ENCODE results near the gene CELF1. TPM values are rescaled to one million over a fixed set of nuclear protein-coding genes. Genes with fewer than 3 reads are reported as not detected.

The CELF1 gene
- total and polyA plus RNA-seq, 2 experiments from 2014 or later: 124 to 233 TPM

- TF ChIP-seq, protein P1, sequence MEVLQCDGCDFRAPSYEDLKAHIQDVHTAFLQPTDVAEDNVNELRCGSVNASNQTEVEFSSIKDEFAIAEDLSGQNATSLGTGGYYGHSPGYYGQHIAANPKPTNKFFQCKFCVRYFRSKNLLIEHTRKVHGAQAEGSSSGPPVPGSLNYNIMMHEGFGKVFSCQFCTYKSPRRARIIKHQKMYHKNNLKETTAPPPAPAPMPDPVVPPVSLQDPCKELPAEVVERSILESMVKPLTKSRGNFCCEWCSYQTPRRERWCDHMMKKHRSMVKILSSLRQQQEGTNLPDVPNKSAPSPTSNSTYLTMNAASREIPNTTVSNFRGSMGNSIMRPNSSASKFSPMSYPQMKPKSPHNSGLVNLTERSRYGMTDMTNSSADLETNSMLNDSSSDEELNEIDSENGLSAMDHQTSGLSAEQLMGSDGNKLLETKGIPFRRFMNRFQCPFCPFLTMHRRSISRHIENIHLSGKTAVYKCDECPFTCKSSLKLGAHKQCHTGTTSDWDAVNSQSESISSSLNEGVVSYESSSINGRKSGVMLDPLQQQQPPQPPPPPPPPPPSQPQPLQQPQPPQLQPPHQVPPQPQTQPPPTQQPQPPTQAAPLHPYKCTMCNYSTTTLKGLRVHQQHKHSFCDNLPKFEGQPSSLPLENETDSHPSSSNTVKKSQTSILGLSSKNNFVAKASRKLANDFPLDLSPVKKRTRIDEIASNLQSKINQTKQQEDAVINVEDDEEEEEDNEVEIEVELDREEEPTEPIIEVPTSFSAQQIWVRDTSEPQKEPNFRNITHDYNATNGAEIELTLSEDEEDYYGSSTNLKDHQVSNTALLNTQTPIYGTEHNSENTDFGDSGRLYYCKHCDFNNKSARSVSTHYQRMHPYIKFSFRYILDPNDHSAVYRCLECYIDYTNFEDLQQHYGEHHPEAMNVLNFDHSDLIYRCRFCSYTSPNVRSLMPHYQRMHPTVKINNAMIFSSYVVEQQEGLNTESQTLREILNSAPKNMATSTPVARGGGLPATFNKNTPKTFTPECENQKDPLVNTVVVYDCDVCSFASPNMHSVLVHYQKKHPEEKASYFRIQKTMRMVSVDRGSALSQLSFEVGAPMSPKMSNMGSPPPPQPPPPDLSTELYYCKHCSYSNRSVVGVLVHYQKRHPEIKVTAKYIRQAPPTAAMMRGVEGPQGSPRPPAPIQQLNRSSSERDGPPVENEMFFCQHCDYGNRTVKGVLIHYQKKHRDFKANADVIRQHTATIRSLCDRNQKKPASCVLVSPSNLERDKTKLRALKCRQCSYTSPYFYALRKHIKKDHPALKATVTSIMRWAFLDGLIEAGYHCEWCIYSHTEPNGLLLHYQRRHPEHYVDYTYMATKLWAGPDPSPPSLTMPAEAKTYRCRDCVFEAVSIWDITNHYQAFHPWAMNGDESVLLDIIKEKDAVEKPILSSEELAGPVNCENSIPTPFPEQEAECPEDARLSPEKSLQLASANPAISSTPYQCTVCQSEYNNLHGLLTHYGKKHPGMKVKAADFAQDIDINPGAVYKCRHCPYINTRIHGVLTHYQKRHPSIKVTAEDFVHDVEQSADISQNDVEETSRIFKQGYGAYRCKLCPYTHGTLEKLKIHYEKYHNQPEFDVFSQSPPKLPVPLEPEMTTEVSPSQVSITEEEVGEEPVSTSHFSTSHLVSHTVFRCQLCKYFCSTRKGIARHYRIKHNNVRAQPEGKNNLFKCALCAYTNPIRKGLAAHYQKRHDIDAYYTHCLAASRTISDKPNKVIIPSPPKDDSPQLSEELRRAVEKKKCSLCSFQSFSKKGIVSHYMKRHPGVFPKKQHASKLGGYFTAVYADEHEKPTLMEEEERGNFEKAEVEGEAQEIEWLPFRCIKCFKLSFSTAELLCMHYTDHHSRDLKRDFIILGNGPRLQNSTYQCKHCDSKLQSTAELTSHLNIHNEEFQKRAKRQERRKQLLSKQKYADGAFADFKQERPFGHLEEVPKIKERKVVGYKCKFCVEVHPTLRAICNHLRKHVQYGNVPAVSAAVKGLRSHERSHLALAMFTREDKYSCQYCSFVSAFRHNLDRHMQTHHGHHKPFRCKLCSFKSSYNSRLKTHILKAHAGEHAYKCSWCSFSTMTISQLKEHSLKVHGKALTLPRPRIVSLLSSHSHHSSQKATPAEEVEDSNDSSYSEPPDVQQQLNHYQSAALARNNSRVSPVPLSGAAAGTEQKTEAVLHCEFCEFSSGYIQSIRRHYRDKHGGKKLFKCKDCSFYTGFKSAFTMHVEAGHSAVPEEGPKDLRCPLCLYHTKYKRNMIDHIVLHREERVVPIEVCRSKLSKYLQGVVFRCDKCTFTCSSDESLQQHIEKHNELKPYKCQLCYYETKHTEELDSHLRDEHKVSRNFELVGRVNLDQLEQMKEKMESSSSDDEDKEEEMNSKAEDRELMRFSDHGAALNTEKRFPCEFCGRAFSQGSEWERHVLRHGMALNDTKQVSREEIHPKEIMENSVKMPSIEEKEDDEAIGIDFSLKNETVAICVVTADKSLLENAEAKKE (CRISPR knock-in tag; IDR thresholded peaks at IDR 0.05): no peak
- TF ChIP-seq NANOG (IDR thresholded peaks at IDR 0.05; ENCODE audit: borderline replicate concordance): no peak
Observed at GRCh38 chr11:47478651-47479329, 74.1 kb downstream of the CELF1 start (continued).

- Mint-ChIP-seq H3K4me3 (no peak overlapping the region), H3K27me3 (ENCODE audit: insufficient read depth, low read depth, poor library complexity) (peaks cover 2% of the 10 kb centered on the region), H3K9me3 (no peaks in the 10 kb centered on the region), H3K27ac (no peak overlapping the region), H3K4me1 (no peaks in the 10 kb centered on the region), H3K36me3 (ENCODE audit: low read depth) (peaks cover 90% of the 10 kb centered on the region)
- DNase-seq (ENCODE audit: low spot score) (no peak), ATAC-seq (no peak)
- H3K9me2 ChIP-seq (ENCODE audit: insufficient read depth): no peaks in the 10 kb centered on the region
- peaks cover 50% of the 10 kb centered on the region for H3K79me2 ChIP-seq (replicated peaks; ENCODE audit: insufficient read depth)
- H3K4me3 ChIP-seq: no peak overlapping the region
- no peak overlapping the region for H2AFZ ChIP-seq
- H3K4me1 ChIP-seq (ENCODE audit: insufficient read depth): no peaks in the 10 kb centered on the region
- no peak overlapping the region for H3K4me2 ChIP-seq
- H3F3A ChIP-seq (replicated peaks; ENCODE audit: low read depth): peaks cover 29% of the 10 kb centered on the region
- H4K20me1 ChIP-seq (replicated peaks; ENCODE audit: insufficient read depth): peaks cover 33% of the 10 kb centered on the region
- H3K27ac ChIP-seq (ENCODE audit: low read depth): no peak overlapping the region
- peaks cover 94% of the 10 kb centered on the region for H3K36me3 ChIP-seq (ENCODE audit: insufficient read depth)
- no peaks in the 10 kb centered on the region for H3K27me3 ChIP-seq (ENCODE audit: insufficient read depth)
- TF ChIP-seq, protein P2, sequence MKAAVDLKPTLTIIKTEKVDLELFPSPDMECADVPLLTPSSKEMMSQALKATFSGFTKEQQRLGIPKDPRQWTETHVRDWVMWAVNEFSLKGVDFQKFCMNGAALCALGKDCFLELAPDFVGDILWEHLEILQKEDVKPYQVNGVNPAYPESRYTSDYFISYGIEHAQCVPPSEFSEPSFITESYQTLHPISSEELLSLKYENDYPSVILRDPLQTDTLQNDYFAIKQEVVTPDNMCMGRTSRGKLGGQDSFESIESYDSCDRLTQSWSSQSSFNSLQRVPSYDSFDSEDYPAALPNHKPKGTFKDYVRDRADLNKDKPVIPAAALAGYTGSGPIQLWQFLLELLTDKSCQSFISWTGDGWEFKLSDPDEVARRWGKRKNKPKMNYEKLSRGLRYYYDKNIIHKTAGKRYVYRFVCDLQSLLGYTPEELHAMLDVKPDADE (IDR thresholded peaks at IDR 0.05): no peak
- TF ChIP-seq, protein P1 (CRISPR knock-in tag; IDR thresholded peaks at IDR 0.05): no peak
- TF ChIP-seq EZH2 (IDR thresholded peaks at IDR 0.05; ENCODE audit: low read depth, unreplicated experiment) (no peak), CREB1 (CRISPR knock-in tag; IDR thresholded peaks at IDR 0.05; ENCODE audit: low read depth) (no peak), POLR2AphosphoS5 (IDR thresholded peaks at IDR 0.05; ENCODE audit: low read depth) (no peak), ZNF114 (CRISPR knock-in tag; IDR thresholded peaks at IDR 0.05) (no peak)
Observed at GRCh38 chr11:47477753-47478152, 75.2 kb downstream of the CELF1 start.

All from GM23338 (cell line).